HG03060 (cell line): ENCODE data around the gene RABL2B.

Experiments
- ATAC-seq: cut with Tn5 transposase; IDR thresholded peaks from one replicate; pipeline ENCODE4 v1.9.1; 2021; ENCODE audit warnings: low read depth, moderate number of reproducible peaks; ENCODE audit not compliant: unreplicated experiment

The RABL2B gene

GRCh38 chr22:50724616-50725015 lies 58.8 kb downstream of the RABL2B start:
- no peak for ATAC-seq

DNA sequence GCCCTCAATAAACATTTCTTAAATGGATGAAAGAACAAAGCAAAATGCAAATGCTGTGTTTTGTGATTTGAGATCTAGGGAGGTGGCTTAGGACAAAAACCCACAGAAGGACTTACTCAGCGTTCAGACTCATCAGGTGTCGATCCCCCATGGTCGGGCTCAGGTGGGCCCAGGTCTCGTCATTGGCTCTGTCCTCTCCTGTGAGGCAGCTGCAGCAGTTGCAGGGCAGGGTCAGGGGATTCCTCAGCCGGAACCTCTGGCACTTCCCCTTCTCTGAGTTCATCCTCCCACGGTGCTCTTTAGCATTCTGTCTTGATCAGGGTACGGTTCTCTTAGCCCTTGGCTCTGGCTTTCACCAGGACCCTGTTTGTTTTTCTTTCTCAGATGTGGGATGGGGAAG lies 59.4 kb downstream of the RABL2B start:
- ATAC-seq: no peak

GRCh38 chr22:50722716-50723428 lies 60.6 kb downstream of the RABL2B start:
- ATAC-seq: no peak

DNA sequence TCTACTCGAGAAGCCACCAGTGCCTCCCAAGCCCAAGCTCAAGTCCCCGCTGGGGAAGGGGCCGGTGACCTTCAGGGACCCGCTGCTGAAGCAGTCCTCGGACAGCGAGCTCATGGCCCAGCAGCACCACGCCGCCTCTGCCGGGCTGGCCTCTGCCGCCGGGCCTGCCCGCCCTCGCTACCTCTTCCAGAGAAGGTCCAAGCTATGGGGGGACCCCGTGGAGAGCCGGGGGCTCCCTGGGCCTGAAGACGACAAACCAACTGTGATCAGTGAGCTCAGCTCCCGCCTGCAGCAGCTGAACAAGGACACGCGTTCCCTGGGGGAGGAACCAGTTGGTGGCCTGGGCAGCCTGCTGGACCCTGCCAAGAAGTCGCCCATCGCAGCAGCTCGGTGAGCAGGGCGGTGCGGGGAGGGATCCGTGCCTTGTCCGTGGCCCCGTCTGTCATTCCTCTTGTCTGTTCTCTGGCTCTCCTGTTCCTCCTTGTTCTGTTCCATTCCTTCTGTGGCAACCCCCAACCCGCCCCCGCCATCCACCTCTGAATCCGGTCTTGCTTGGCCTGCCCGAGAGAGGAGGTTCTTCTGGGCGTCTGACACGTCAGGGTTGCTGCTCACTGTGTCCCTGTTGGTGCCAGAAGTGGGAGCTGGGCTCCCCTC lies 61.3 kb downstream of the RABL2B start:
- no peak for ATAC-seq

GRCh38 chr22:50721257-50721844 lies 62.1 kb downstream of the RABL2B start:
- ATAC-seq: no peak

DNA sequence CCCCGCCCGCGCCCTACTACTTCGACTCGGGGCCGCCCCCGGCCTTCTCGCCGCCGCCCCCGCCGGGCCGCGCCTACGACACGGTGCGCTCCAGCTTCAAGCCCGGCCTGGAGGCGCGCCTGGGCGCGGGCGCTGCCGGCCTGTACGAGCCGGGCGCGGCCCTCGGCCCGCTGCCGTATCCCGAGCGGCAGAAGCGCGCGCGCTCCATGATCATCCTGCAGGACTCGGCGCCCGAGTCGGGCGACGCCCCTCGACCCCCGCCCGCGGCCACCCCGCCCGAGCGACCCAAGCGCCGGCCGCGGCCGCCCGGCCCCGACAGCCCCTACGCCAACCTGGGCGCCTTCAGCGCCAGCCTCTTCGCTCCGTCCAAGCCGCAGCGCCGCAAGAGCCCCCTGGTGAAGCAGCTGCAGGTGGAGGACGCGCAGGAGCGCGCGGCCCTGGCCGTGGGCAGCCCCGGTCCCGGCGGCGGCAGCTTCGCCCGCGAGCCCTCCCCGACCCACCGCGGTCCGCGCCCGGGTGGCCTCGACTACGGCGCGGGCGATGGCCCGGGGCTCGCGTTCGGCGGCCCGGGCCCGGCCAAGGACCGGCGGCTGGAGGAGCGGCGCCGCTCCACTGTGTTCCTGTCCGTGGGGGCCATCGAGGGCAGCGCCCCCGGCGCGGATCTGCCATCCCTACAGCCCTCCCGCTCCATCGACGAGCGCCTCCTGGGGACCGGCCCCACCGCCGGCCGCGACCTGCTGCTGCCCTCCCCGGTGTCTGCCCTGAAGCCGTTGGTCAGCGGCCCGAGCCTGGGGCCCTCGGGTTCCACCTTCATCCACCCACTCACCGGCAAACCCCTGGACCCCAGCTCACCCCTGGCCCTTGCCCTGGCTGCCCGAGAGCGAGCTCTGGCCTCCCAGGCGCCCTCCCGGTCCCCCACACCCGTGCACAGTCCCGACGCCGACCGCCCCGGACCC lies 62.9 kb downstream of the RABL2B start:
- no peak for ATAC-seq

DNA sequence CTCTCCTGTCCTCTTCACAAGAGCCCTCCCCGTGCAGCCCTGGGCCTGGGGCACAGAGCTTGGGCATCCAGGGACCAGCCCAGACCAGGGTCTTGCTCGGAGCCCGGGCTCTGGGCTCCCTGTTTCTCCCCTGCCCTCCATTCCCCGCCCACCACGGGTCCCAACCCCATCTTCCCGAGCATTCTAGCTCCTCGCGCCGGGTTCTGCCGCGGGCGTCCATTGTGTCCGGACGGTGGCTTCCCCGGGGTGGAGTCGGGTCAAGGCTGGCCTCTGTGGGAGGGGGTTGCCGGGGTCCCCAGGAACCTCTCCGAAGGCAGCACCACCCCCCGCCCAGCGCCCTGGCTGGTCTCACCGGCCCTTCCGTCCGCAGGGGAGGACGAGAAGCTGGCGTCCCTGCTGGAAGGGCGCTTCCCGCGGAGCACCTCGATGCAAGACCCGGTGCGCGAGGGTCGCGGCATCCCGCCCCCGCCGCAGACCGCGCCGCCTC lies 63.6 kb downstream of the RABL2B start:
- ATAC-seq: no peak

- ATAC-seq: no peak
Observed at GRCh38 chr22:50718352-50718709, 65.1 kb downstream of the RABL2B start.

GRCh38 chr22:50717709-50718351 lies 65.6 kb downstream of the RABL2B start:
- ATAC-seq: no peak
